D721Med (cell line): ENCODE results near the gene CACYBP.

ENCODE experiments used
- DNase-seq: peaks from one replicate; pipeline ENCODE4 v3.0.0; 2011; ENCODE audit warnings: low spot score; ENCODE audit not compliant: insufficient read length
- FAIRE-seq: peaks from 2 replicates; lab custom pipeline; 2011; peaks lifted over from hg19 to GRCh38; lab: Jason Lieb, UNC
- TF ChIP-seq, protein P1 (sequence below): IDR thresholded peaks from 2 replicates; pipeline ENCODE4 v1.5.1; 2012; ENCODE audit warnings: mild to moderate bottlenecking, control low read depth; ENCODE audit not compliant: insufficient read depth; ENCODE audit errors: missing control alignments

The CACYBP gene

DNA sequence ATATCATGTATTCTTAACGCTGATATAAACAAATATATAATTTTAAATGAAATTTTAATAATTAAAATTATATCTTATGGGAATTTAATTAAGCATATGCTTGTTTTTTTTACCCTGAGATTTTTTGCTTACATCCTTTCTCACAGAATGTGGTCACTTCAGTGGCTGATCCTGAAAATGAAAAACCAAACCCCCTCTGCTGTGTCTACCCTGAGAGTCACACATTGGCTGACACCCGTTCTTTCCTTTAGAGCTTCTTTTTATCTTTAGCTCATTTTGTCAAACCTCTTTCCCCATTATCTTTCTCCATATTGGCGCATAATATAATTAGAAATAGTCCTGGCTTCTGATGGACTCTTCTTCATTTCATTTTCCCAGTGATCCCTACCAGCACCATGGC is 10.8 kb upstream of the CACYBP start:
- no peak for FAIRE-seq
- TF ChIP-seq, protein P1, sequence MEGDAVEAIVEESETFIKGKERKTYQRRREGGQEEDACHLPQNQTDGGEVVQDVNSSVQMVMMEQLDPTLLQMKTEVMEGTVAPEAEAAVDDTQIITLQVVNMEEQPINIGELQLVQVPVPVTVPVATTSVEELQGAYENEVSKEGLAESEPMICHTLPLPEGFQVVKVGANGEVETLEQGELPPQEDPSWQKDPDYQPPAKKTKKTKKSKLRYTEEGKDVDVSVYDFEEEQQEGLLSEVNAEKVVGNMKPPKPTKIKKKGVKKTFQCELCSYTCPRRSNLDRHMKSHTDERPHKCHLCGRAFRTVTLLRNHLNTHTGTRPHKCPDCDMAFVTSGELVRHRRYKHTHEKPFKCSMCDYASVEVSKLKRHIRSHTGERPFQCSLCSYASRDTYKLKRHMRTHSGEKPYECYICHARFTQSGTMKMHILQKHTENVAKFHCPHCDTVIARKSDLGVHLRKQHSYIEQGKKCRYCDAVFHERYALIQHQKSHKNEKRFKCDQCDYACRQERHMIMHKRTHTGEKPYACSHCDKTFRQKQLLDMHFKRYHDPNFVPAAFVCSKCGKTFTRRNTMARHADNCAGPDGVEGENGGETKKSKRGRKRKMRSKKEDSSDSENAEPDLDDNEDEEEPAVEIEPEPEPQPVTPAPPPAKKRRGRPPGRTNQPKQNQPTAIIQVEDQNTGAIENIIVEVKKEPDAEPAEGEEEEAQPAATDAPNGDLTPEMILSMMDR, result no peak
- no peak for DNase-seq

DNA sequence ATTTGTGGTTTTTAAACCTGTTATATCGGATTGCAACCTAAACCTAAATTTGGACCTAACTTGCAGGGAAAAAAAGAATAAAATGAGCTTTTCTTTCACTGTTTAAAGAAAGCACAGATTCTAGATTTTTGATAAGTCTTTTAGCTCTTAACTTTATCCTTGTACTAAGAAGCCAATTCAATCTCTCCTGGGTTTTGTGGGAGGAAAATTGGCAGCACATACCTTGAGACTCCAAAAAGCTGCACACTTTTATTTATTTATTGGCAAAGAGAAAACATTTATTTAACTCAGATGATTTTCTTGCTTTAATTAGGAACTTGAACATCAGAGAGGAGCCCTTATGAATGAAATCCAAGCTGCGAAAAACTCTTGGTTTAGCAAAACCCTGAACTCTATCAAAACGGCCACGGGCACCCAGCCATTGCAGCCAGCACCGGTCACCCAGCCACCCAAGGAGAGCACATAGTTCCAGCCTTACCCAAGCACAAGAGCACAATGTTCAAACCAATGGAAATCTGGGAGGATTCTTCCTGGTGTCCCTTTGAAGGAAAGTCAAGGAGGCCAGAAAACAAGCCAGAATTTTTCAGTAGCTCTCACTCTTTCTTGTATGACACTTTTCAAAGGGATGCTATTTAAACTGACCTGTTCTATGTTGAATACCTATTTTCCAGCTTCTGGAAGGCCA is 10.1 kb upstream of the CACYBP start:
- TF ChIP-seq, protein P1, result no peak
- FAIRE-seq, result no peak
- DNase-seq, result no peak

DNA sequence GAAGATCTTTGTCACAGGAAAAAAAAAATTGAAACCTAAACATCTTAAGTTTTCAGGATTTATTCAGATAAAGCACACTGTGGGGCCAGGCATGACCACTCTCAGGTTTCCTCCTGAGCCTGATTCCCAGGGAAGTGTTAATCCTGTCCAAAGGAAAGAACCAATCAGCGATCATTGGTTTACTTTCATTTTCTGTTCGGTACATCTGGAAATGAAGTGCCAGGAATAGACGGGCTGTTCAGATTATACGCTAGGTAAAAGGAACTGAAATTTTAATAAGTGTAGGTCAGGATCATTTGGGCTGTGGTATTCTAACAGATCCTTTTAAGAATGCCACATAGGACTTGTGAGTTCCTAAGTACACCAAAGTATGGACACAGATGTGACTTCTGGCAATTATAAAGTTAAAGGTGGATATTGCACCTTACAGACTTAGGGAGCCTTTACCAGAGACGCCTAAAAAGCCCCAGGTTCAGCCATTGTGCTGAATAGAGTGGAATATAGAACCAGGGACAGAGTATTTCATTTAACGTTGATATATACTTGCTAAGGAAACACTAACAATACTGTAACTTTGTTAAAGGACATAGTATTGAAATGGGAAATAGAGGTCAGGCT is 9.3 kb upstream of the CACYBP start:
- FAIRE-seq (no peak), DNase-seq (no peak)
- TF ChIP-seq, protein P1, result no peak

DNA sequence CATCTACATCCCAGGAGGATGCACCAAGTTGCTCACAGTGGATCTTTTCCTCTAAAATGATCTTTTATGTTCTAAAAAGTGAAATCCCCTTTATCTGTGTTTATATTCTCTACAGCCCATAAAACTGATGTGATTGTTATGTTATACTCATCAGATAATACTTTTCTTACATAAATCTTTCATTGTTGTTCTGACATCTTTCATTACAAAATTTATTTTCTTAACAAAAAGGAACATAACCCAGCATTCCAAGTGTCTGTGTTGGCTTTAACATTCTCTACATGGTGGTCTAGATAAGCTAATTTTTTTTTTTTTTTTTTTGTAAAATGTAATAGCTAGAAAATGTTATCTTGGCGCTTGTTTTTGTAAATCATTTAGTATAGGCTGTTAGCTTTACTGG is 8.3 kb upstream of the CACYBP start:
- DNase-seq, result no peak
- no peak for FAIRE-seq
- TF ChIP-seq, protein P1, result no peak

DNA sequence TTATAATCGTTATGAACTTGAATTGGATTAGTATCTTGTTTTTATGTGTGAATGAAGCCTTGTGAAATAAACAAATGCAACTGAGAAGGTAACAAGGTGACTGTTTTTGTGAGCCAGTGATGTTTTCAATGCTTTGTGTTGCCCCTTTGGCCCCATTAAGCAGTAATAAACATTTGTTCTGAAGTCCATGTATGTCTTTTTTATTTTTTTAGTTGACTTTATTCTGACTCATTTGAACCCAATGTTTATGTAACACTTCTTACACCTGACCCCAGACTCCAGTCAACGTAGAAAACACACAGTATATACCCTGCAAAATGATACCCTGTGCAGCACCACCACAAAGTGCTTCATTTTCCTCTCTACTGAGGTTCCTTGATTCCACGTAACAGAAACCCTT is 4.6 kb upstream of the CACYBP start:
- TF ChIP-seq, protein P1, result no peak
- DNase-seq (no peak), FAIRE-seq (no peak)

DNA sequence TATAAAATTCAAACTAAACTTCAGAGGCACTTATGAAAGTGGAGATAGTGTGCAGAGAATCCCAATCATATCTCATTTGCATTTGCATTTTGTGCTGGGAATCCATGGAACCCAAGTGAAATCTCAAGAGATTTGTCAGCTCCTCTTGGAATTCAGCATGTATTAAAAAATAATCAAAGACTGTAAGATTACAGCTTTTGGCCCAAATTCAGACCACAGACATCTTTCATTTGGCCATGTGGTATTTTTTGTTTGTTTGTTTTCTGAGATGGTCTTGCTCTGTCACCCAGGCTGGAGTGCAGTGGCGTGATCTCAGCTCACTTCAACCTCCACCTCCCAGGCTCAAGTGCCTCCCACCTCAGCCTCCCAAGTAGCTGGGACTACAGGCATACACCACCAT is 3.8 kb upstream of the CACYBP start:
- FAIRE-seq (no peak), DNase-seq (no peak)
- TF ChIP-seq, protein P1, result no peak

DNA sequence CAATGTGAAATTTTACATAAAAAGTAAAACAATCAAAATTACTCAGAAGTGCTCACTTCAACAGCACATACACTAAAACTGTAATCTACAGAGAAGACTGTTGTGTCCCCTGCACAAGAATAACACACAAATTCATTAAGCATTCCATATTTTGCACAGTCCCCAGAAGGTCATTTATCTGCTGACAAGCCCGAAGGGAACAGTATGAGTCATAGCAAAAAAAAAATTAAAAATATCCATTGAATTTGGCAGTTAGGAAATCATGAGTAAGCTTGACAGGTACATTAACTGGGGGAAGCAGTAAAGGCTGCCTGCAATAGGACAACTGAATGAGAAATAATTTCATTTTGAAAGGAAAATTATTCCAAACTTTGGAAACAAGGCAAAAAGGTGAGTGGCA is 3.3 kb upstream of the CACYBP start:
- FAIRE-seq (no peak), DNase-seq (no peak)

More for the DNA sequence above, 3.3 kb upstream of the CACYBP start:
- TF ChIP-seq, protein P1, result no peak
